HCT116 (cell line): ENCODE data around the gene NFASC. TPM values are rescaled to one million over a fixed set of nuclear protein-coding genes. Genes with fewer than 3 reads are reported as not detected.

Experiments
- ATAC-seq: fragments of 200-7000 bp; cut with Tn5 transposase; 2 replicates; pipeline ENCODE4 v1.9.1; 2020; ENCODE audit warnings: mild to moderate bottlenecking, moderate library complexity
- BruUV-seq: library from RNA; stranded (reverse); fragments of 400-500 nt; replicated peaks from 2 replicates; lab custom pipeline; 2021; lab: Mats Ljungman, UMichigan
- CTCF ChIA-PET: fragments of 300-600 bp; sonication (Branson Sonifier 250); formaldehyde crosslinking; loops from one replicate; lab custom pipeline; 2021; ENCODE audit warnings: antibody characterized with exemption; lab: Charles Lee
- POLR2A ChIA-PET: fragments of 300-600, 350-600 bp; sonication (Branson Sonifier 250); formaldehyde crosslinking; loops from one replicate; lab custom pipeline; 2021; ENCODE audit warnings: antibody characterized with exemption; lab: Charles Lee
- RAD21 ChIA-PET, 2 experiments: fragments of 300-600 bp; sonication (Branson Sonifier 250); formaldehyde crosslinking; loops; one replicate each; lab custom pipeline; 2023; ENCODE audit warnings: low total read pairs in 2 of 2; ENCODE audit not compliant: uncharacterized antibody in 2 of 2, unreplicated experiment in 2 of 2, low non-redundant PET in 1 of 2; lab: Charles Lee
- DNase-seq: peaks from one replicate; pipeline ENCODE4 v3.0.0-alpha.2; 2010; ENCODE audit warnings: low read depth, low spot score
- H2AFZ ChIP-seq: fragments of 200-600 bp; shearing (Covaris generic), sonication (generic); 2 replicates; pipeline ENCODE4 v1.6.1; 2017; ENCODE audit warnings: low read depth, mixed run types, mixed read lengths, antibody characterized with exemption, low read length; ENCODE audit not compliant: poor library complexity, severe bottlenecking
- H3K27ac ChIP-seq: 2 replicates; pipeline ENCODE4 v1.5.1; 2012; ENCODE audit warnings: low read depth, low read length
- H3K27me3 ChIP-seq: fragments of 200-600 bp; sonication (generic); 2 replicates; pipeline ENCODE4 v1.6.1; 2016; ENCODE audit warnings: mixed run types, low read length, mixed read lengths; ENCODE audit not compliant: insufficient read depth
- H3K36me3 ChIP-seq, 2 experiments: fragments of 200-500 bp in 1 of 2; fragments of 200-600 bp in 1 of 2; sonication (Bioruptor generic) in 1 of 2; sonication (generic) in 1 of 2; 2 replicates each; pipeline versions ENCODE4 v1.5.1 to v1.6.1; 2014 to 2016; ENCODE audit warnings: low read length in 2 of 2, inconsistent platforms in 1 of 2, mixed read lengths in 1 of 2, mixed run types in 1 of 2; ENCODE audit not compliant: insufficient read depth in 2 of 2, control insufficient read depth in 1 of 2
- H3K4me1 ChIP-seq, 2 experiments: fragments of 200-600 bp in 1 of 2; sonication (generic) in 1 of 2; 2 replicates each; pipeline versions ENCODE4 v1.5.1 to v1.6.1; 2012 to 2017; ENCODE audit warnings: low read length in 2 of 2, inconsistent platforms in 1 of 2, mild to moderate bottlenecking in 1 of 2, mixed read lengths in 1 of 2, mixed run types in 1 of 2, moderate library complexity in 1 of 2; ENCODE audit not compliant: insufficient read depth in 2 of 2, control insufficient read depth in 1 of 2
- H3K4me2 ChIP-seq: fragments of 200-600 bp; sonication (generic); 2 replicates; pipeline ENCODE4 v1.6.1; 2017; ENCODE audit warnings: mixed run types, low read length, mixed read lengths
- H3K4me3 ChIP-seq, 2 experiments: fragments of 200-600 bp in 1 of 2; sonication (generic) in 1 of 2; replicated peaks in 1 of 2; 2 replicates each; pipeline ENCODE4 v1.5.1; 2011 to 2016; ENCODE audit warnings: low read length in 2 of 2, control low read depth in 1 of 2, low read depth in 1 of 2, mild to moderate bottlenecking in 1 of 2, mixed read lengths in 1 of 2, mixed run types in 1 of 2
- H3K79me2 ChIP-seq: fragments of 200-600 bp; sonication (generic); 2 replicates; pipeline ENCODE4 v1.6.1; 2017; ENCODE audit warnings: mild to moderate bottlenecking, mixed run types, low read length, moderate library complexity, mixed read lengths; ENCODE audit not compliant: insufficient read depth
- H3K9ac ChIP-seq: fragments of 200-600 bp; sonication (generic); 2 replicates; pipeline ENCODE4 v1.6.1; 2016; ENCODE audit warnings: low read length, mixed read lengths
- H3K9me2 ChIP-seq: fragments of 200-600 bp; sonication (generic), shearing (Covaris generic); 2 replicates; pipeline ENCODE4 v1.6.1; 2017; ENCODE audit warnings: mixed run types, mild to moderate bottlenecking, moderate library complexity; ENCODE audit not compliant: insufficient read depth
- H3K9me3 ChIP-seq, 2 experiments: fragments of 200-500 bp in 1 of 2; fragments of 200-600 bp in 1 of 2; sonication (Bioruptor generic) in 1 of 2; sonication (generic) in 1 of 2; 2 replicates each; pipeline ENCODE4 v1.6.1; 2014 to 2017; ENCODE audit warnings: low read length in 2 of 2, mixed read lengths in 2 of 2, inconsistent platforms in 1 of 2, low read depth in 1 of 2, mild to moderate bottlenecking in 1 of 2, mixed run types in 1 of 2, moderate library complexity in 1 of 2; ENCODE audit not compliant: control insufficient read depth in 1 of 2, insufficient read depth in 1 of 2
- H4K20me1 ChIP-seq: fragments of 200-600 bp; sonication (generic), shearing (Covaris generic); 2 replicates; pipeline ENCODE4 v1.6.1; 2017; ENCODE audit warnings: mixed run types, mild to moderate bottlenecking, moderate library complexity; ENCODE audit not compliant: insufficient read depth
- CBX3 ChIP-seq: IDR thresholded peaks from 2 replicates; pipeline ENCODE4 v1.6.1; 2012; ENCODE audit warnings: low read depth
- ELF1 ChIP-seq: IDR thresholded peaks from 2 replicates; pipeline ENCODE4 v1.6.1; 2012; ENCODE audit warnings: low read depth, borderline replicate concordance
- JUND ChIP-seq: IDR thresholded peaks from 2 replicates; pipeline ENCODE4 v1.6.1; 2012
- POLR2A ChIP-seq: IDR thresholded peaks from 2 replicates; pipeline ENCODE4 v1.7.0; 2011; ENCODE audit warnings: borderline replicate concordance; ENCODE audit not compliant: insufficient read depth, insufficient read length; ENCODE audit errors: extremely low read depth
- SP1 ChIP-seq: IDR thresholded peaks from 2 replicates; pipeline ENCODE4 v1.6.1; 2012; ENCODE audit warnings: low read depth
- ZFX ChIP-seq: fragments of 450-650 bp; IDR thresholded peaks from 2 replicates; pipeline ENCODE4 v1.6.1; 2017
- ZNF274 ChIP-seq: fragments of 200-500 bp; sonication (Bioruptor generic); IDR thresholded peaks from 2 replicates; pipeline ENCODE4 v1.6.1; 2014; ENCODE audit warnings: mild to moderate bottlenecking, low read depth, low read length, inconsistent platforms
- intact Hi-C: fragments of 100-400 bp; cut with micrococcal nuclease; formaldehyde crosslinking; loops from 2 replicates; pipeline ENCODE4 v1.10.0; 2022
- total RNA-seq: library from RNA; stranded (reverse); gene quantifications from one replicate; pipeline ENCODE4 v1.2.1, GENCODE V29; 2021; ENCODE audit not compliant: unreplicated experiment
- TF ChIP-seq, protein P1 (sequence below): IDR thresholded peaks from 2 replicates; pipeline ENCODE4 v1.6.1; 2012

The NFASC gene
- total RNA-seq, 1 experiment from 2014 or later: 0.57 TPM

DNA sequence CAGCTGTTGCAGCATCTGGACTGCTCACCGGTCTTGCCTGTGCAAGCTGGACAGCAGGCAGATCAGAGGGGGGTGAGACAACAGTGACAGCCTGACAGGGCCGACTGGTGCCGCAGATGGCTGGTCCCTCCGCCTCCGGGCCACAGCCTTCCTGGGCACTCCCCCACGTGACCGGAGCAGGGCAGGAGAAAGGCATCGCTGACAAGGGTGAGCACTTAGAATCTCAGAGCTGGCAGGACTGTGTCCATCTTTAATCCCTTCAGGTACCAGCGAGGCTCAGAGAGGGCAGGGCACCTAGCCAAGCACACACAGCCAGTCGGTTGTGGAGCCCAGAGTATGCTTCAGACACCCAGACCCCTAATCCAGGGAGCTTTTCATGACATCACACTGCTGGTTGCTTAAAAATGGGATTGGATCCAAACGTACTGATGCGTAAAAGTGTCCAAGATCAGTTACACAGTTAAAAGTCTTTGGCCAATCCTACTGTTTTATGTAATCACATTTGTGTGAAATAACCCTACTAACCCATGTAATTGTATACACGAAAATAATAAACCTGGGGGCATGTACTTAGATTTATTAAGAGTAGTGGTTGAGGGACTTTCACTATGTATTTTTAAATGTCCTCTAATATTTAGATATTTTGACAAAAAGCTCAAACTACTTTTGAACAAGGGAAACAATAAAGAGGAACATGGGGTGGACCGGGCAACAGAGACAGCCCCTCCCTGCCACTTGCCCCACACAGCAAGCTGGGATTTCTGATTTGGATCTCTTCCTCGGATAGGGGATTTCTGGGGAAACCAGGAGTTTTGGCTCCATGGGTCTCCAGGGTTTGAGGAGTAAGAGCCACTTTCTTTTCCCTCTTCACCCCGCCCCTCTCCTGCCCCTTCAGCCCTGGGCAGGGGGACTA is 171.6 kb downstream of the NFASC start:
- Histone ChIP-seq H3K4me2 (no peak overlapping the region), H3K27ac (no peak overlapping the region), H3K36me3 (no peaks in the 10 kb centered on the region), H3K27me3 (peaks cover 29% of the 10 kb centered on the region; the same call in 1 of the 2 replicates), H4K20me1 (no peaks in the 10 kb centered on the region), H2AFZ (no peak overlapping the region), H3K4me3 (no peak overlapping the region), H3K4me1 (no peaks in the 10 kb centered on the region), H3K9ac (no peak overlapping the region), H3K9me3 (no peaks in the 10 kb centered on the region), H3K9me2 (no peaks in the 10 kb centered on the region), H3K79me2 (no peaks in the 10 kb centered on the region)
- intact Hi-C loops: no loop called here
- CTCF ChIA-PET: no interaction called here
- BruUV-seq: no TSS peak
- DNase-seq: no peak
- POLR2A ChIA-PET: no interaction called here
- RAD21 ChIA-PET: no interaction called here
- ATAC-seq: no peak
- no peak for TF ChIP-seq JUND
- TF ChIP-seq ZNF274: no peak
- no peak for TF ChIP-seq SP1
- TF ChIP-seq CBX3: no peak
- TF ChIP-seq, protein P1, sequence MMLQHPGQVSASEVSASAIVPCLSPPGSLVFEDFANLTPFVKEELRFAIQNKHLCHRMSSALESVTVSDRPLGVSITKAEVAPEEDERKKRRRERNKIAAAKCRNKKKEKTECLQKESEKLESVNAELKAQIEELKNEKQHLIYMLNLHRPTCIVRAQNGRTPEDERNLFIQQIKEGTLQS: no peak
- no peak for TF ChIP-seq POLR2A
- TF ChIP-seq ZFX: no peak

DNA sequence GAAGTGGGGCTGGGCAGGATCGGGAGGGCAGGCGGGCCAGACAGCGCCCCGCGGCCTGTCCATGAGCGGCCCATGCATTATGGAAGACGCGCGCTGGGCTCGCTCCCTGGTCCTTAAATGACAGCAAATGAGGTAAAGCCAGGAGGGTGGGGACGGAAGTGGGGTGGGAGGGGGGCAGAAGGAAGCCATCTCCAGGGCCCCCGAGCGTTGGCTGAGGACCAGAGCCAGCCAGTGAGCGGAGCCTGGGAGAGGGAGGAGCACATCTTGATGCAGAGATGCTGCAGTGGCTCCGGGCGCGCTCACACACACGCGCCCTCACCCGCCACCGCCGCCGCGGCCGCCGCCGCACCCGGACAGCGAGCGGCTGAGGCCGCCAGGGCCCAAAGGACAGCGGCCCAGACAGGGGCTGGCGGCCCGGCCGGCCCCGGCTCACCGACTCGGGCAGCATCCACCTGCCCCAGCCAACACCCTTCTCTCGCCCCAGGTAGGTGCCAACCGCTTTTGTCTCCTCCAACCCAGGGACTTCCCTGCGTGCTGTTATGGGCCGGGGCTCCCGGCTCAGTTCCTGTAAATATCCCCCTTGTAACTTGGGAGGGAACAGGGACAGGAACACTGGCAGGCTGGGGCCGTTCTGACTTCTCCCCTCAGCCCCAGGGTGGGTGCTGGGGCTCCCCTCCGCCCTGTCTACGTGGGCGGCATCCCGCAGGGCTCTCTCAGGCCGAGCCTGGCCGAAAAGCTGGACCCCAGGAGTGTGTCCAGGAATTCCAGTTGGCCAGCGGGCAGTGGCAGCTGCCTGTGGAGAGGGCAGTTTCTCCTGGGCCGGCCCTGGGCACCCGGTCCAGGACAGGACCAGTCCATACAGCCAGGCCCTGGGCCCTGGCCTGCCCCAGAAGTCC is 172.5 kb downstream of the NFASC start, which contains the start of gene CNTN2:
Gene CNTN2, plus strand, starts transcription at position 302 of the 896 bp plus-strand sequence. CDS start 9,974 bp downstream, outside the sequence.
- no peak within 1 kb of the TSS for H3K27ac ChIP-seq
- intact Hi-C loops: no loop called here
- no peaks in the 10 kb centered on the region for H4K20me1 ChIP-seq
- no peaks in the 10 kb centered on the region for H3K79me2 ChIP-seq
- no peak within 1 kb of the TSS for H3K4me3 ChIP-seq
- H3K4me2 ChIP-seq: no peak within 1 kb of the TSS
- BruUV-seq: no TSS peak
- DNase-seq (no peak), ATAC-seq (no peak)
- no peak for TF ChIP-seq ELF1
- no peak for TF ChIP-seq JUND
- H3K4me1 ChIP-seq: no peaks in the 10 kb centered on the region
- H3K27me3 ChIP-seq: peaks cover 36% of the 10 kb centered on the region; the same call in 1 of the 2 replicates
- H2AFZ ChIP-seq: no peak within 1 kb of the TSS
- ChIA-PET CTCF (no interaction called here), POLR2A (no interaction called here), RAD21 (no interaction called here)
- no peak within 1 kb of the TSS for H3K9ac ChIP-seq
- no peaks in the 10 kb centered on the region for H3K36me3 ChIP-seq
- no peaks in the 10 kb centered on the region for H3K9me2 ChIP-seq
- H3K9me3 ChIP-seq: no peaks in the 10 kb centered on the region
